HEK293 (cell line): ENCODE results near the gene FGF22.

ENCODE experiments used
- EGR2 ChIP-seq: fragments of 450-650 bp; formaldehyde crosslinking; IDR thresholded peaks from 2 replicates; pipeline ENCODE4 v1.5.1; 2016; ENCODE audit warnings: low read depth, missing biosample characterization, missing genetic modification characterization
- GLIS1 ChIP-seq: fragments of 450-650 bp; formaldehyde crosslinking; IDR thresholded peaks from 2 replicates; pipeline ENCODE4 v1.5.1; 2016; ENCODE audit warnings: missing biosample characterization, missing genetic modification characterization
- GLIS2 ChIP-seq: fragments of 450-650 bp; formaldehyde crosslinking; IDR thresholded peaks from 2 replicates; pipeline ENCODE4 v1.5.1; 2016; ENCODE audit warnings: missing biosample characterization, missing genetic modification characterization
- HIC1 ChIP-seq: fragments of 450-650 bp; formaldehyde crosslinking; IDR thresholded peaks from 2 replicates; pipeline ENCODE4 v1.5.1; 2016; ENCODE audit warnings: missing biosample characterization, missing genetic modification characterization
- KLF16 ChIP-seq: fragments of 450-650 bp; formaldehyde crosslinking; IDR thresholded peaks from 2 replicates; pipeline ENCODE4 v1.5.1; 2017; ENCODE audit warnings: missing biosample characterization, missing genetic modification characterization
- PBX3 ChIP-seq: sonication (generic); formaldehyde crosslinking; IDR thresholded peaks from 2 replicates; pipeline ENCODE4 v1.8.1; 2022; ENCODE audit warnings: mild to moderate bottlenecking, moderate library complexity, missing genetic modification reagents
- SP3 ChIP-seq: fragments of 450-650 bp; formaldehyde crosslinking; IDR thresholded peaks from 2 replicates; pipeline ENCODE4 v1.5.1; 2016; ENCODE audit warnings: missing biosample characterization, missing genetic modification characterization
- SP7 ChIP-seq: fragments of 450-650 bp; formaldehyde crosslinking; IDR thresholded peaks from 2 replicates; pipeline ENCODE4 v1.5.1; 2016; ENCODE audit warnings: missing biosample characterization, missing genetic modification characterization
- ZFP3 ChIP-seq: fragments of 450-650 bp; formaldehyde crosslinking; IDR thresholded peaks from 2 replicates; pipeline ENCODE4 v1.5.1; 2016; ENCODE audit warnings: low read depth, missing biosample characterization, missing genetic modification characterization
- ZIC2 ChIP-seq: fragments of 450-650 bp; formaldehyde crosslinking; IDR thresholded peaks from 2 replicates; pipeline ENCODE4 v1.5.1; 2016; ENCODE audit warnings: missing biosample characterization, missing genetic modification characterization
- ZNF10 ChIP-seq: fragments of 450-650 bp; formaldehyde crosslinking; IDR thresholded peaks from 2 replicates; pipeline ENCODE4 v1.5.1; 2017; ENCODE audit warnings: missing biosample characterization, missing genetic modification characterization
- ZNF175 ChIP-seq: fragments of 450-650 bp; formaldehyde crosslinking; IDR thresholded peaks from 2 replicates; pipeline ENCODE4 v1.5.1; 2016; ENCODE audit warnings: missing biosample characterization, missing genetic modification characterization
- ZNF26 ChIP-seq: fragments of 450-650 bp; formaldehyde crosslinking; IDR thresholded peaks from 2 replicates; pipeline ENCODE4 v1.5.1; 2016; ENCODE audit warnings: missing biosample characterization, missing genetic modification characterization
- ZNF266 ChIP-seq: fragments of 450-650 bp; formaldehyde crosslinking; IDR thresholded peaks from 2 replicates; pipeline ENCODE4 v1.5.1; 2016; ENCODE audit warnings: missing biosample characterization, missing genetic modification characterization, low read depth
- ZNF366 ChIP-seq: fragments of 450-650 bp; formaldehyde crosslinking; conservative IDR thresholded peaks from 2 replicates; pipeline ENCODE4 v1.5.1; 2016; ENCODE audit warnings: missing biosample characterization, missing genetic modification characterization
- ZNF404 ChIP-seq: fragments of 450-650 bp; formaldehyde crosslinking; IDR thresholded peaks from 2 replicates; pipeline ENCODE4 v1.5.1; 2017; ENCODE audit warnings: missing biosample characterization, missing genetic modification characterization
- ZNF473 ChIP-seq: fragments of 450-650 bp; formaldehyde crosslinking; IDR thresholded peaks from 2 replicates; pipeline ENCODE4 v1.5.1; 2017; ENCODE audit warnings: missing biosample characterization, missing genetic modification characterization
- ZNF501 ChIP-seq: fragments of 450-650 bp; formaldehyde crosslinking; IDR thresholded peaks from 2 replicates; pipeline ENCODE4 v1.5.1; 2016; ENCODE audit warnings: missing biosample characterization, missing genetic modification characterization
- ZNF677 ChIP-seq: fragments of 450-650 bp; IDR thresholded peaks from 2 replicates; pipeline ENCODE4 v1.5.0; 2018; ENCODE audit warnings: missing biosample characterization, mild to moderate bottlenecking, missing genetic modification characterization, moderate library complexity
- ZNF768 ChIP-seq: fragments of 450-650 bp; formaldehyde crosslinking; IDR thresholded peaks from 2 replicates; pipeline ENCODE4 v1.5.1; 2018; ENCODE audit warnings: missing biosample characterization, mild to moderate bottlenecking, missing genetic modification characterization
- ZNF777 ChIP-seq: fragments of 450-650 bp; formaldehyde crosslinking; IDR thresholded peaks from 2 replicates; pipeline ENCODE4 v1.5.1; 2017; ENCODE audit warnings: missing biosample characterization, missing genetic modification characterization, borderline replicate concordance
- ZNF830 ChIP-seq: fragments of 450-650 bp; IDR thresholded peaks from 2 replicates; pipeline ENCODE4 v1.5.0; 2018; ENCODE audit warnings: missing biosample characterization, missing genetic modification characterization, low read depth, mild to moderate bottlenecking, moderate library complexity
- ZSCAN23 ChIP-seq: fragments of 450-650 bp; formaldehyde crosslinking; IDR thresholded peaks from 2 replicates; pipeline ENCODE4 v1.5.1; 2016; ENCODE audit warnings: missing biosample characterization, missing genetic modification characterization
- ZSCAN4 ChIP-seq: fragments of 450-650 bp; formaldehyde crosslinking; IDR thresholded peaks from 2 replicates; pipeline ENCODE4 v1.5.1; 2017; ENCODE audit warnings: missing biosample characterization, missing genetic modification characterization
- TF ChIP-seq, protein P1 (sequence below): fragments of 450-650 bp; formaldehyde crosslinking; IDR thresholded peaks from 2 replicates; pipeline ENCODE4 v1.5.1; 2016; ENCODE audit warnings: missing biosample characterization, missing genetic modification characterization
- TF ChIP-seq, protein P2 (sequence below): fragments of 450-650 bp; formaldehyde crosslinking; IDR thresholded peaks from 2 replicates; pipeline ENCODE4 v1.5.1; 2017; ENCODE audit warnings: missing biosample characterization, missing genetic modification characterization
- TF ChIP-seq, protein P3 (sequence below): fragments of 450-650 bp; formaldehyde crosslinking; IDR thresholded peaks from 2 replicates; pipeline ENCODE4 v1.5.1; 2016; ENCODE audit warnings: missing biosample characterization, missing genetic modification characterization
- TF ChIP-seq, protein P4 (sequence below): fragments of 450-650 bp; formaldehyde crosslinking; optimal IDR thresholded peaks from 2 replicates; pipeline ENCODE3; 2016; ENCODE audit warnings: missing biosample characterization, mild to moderate bottlenecking, missing genetic modification characterization

Gene FGF22

DNA sequence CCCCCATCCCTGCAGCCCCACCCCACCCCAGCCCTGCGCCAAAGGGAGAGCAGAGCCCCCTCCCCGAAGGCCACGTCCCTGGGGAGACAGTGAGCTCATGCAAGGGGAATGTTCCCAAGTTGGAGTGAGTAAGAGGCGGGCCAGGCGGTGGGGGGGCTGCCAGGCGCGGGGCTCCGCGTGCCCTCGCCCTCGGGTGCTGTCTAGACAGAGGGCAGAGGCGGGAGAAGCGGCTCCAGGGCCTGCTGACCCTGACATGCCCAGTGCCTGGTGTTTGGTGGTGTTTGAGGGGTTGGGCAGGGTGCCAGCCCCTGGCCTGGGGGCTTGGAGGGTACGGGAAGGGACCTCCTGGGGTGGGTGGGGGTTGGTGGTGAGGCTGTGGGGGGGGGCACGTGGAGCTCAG, 37.5 kb downstream of the FGF22 start (continued):
- TF ChIP-seq, protein P1, sequence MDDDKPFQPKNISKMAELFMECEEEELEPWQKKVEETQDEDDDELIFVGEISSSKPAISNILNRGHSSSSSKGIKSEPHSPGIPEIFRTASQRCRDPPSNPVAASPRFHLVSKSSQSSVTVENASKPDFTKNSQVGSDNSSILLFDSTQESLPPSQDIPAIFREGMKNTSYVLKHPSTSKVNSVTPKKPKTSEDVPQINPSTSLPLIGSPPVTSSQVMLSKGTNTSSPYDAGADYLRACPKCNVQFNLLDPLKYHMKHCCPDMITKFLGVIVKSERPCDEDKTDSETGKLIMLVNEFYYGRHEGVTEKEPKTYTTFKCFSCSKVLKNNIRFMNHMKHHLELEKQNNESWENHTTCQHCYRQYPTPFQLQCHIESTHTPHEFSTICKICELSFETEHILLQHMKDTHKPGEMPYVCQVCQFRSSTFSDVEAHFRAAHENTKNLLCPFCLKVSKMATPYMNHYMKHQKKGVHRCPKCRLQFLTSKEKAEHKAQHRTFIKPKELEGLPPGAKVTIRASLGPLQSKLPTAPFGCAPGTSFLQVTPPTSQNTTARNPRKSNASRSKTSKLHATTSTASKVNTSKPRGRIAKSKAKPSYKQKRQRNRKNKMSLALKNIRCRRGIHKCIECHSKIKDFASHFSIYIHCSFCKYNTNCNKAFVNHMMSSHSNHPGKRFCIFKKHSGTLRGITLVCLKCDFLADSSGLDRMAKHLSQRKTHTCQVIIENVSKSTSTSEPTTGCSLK: no peak
- no peak for TF ChIP-seq ZNF175 (tag by site-specific recombination)
- TF ChIP-seq ZNF768 (tag by site-specific recombination): no peak
- no peak for TF ChIP-seq PBX3 (CRISPR knock-in tag)
- TF ChIP-seq ZSCAN23 (tag by site-specific recombination): no peak
- peak; percentile 24; the same call in 1 of the 2 replicates for TF ChIP-seq ZIC2 (tag by site-specific recombination)
- no peak for TF ChIP-seq ZNF501 (tag by site-specific recombination)
- TF ChIP-seq ZNF404 (tag by site-specific recombination): no peak
- no peak for TF ChIP-seq ZNF366 (tag by site-specific recombination)
- peak; percentile 74 for TF ChIP-seq GLIS1 (tag by site-specific recombination)
- peak; percentile 53; the same call in 1 of the 2 replicates for TF ChIP-seq SP7
- TF ChIP-seq SP3 (tag by site-specific recombination): 0 out of 2 replicates have a peak, but pooled peaks have one; percentile 28
- no peak for TF ChIP-seq ZNF266 (tag by site-specific recombination)
- TF ChIP-seq GLIS2 (tag by site-specific recombination): 0 out of 2 replicates have a peak, but pooled peaks have one; percentile 13
- 0 out of 2 replicates have a peak, but pooled peaks have one; percentile 16 for TF ChIP-seq EGR2 (tag by site-specific recombination)
- no peak for TF ChIP-seq ZNF830
- TF ChIP-seq HIC1: peak; percentile 97
- TF ChIP-seq, protein P2, sequence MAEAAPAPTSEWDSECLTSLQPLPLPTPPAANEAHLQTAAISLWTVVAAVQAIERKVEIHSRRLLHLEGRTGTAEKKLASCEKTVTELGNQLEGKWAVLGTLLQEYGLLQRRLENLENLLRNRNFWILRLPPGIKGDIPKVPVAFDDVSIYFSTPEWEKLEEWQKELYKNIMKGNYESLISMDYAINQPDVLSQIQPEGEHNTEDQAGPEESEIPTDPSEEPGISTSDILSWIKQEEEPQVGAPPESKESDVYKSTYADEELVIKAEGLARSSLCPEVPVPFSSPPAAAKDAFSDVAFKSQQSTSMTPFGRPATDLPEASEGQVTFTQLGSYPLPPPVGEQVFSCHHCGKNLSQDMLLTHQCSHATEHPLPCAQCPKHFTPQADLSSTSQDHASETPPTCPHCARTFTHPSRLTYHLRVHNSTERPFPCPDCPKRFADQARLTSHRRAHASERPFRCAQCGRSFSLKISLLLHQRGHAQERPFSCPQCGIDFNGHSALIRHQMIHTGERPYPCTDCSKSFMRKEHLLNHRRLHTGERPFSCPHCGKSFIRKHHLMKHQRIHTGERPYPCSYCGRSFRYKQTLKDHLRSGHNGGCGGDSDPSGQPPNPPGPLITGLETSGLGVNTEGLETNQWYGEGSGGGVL (tag by site-specific recombination): peak; percentile 56; the same call in 1 of the 2 replicates
- TF ChIP-seq ZNF777 (tag by site-specific recombination): no peak
- no peak for TF ChIP-seq ZNF677 (tag by site-specific recombination)
- TF ChIP-seq ZNF10 (tag by site-specific recombination): no peak
- no peak for TF ChIP-seq ZFP3 (tag by site-specific recombination)
- TF ChIP-seq, protein P3, sequence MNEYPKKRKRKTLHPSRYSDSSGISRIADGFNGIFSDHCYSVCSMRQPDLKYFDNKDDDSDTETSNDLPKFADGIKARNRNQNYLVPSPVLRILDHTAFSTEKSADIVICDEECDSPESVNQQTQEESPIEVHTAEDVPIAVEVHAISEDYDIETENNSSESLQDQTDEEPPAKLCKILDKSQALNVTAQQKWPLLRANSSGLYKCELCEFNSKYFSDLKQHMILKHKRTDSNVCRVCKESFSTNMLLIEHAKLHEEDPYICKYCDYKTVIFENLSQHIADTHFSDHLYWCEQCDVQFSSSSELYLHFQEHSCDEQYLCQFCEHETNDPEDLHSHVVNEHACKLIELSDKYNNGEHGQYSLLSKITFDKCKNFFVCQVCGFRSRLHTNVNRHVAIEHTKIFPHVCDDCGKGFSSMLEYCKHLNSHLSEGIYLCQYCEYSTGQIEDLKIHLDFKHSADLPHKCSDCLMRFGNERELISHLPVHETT (tag by site-specific recombination): no peak
- TF ChIP-seq KLF16 (tag by site-specific recombination): no peak
- no peak for TF ChIP-seq ZSCAN4
- no peak for TF ChIP-seq ZNF26 (tag by site-specific recombination)
- TF ChIP-seq ZNF473 (tag by site-specific recombination): no peak
- TF ChIP-seq, protein P4, sequence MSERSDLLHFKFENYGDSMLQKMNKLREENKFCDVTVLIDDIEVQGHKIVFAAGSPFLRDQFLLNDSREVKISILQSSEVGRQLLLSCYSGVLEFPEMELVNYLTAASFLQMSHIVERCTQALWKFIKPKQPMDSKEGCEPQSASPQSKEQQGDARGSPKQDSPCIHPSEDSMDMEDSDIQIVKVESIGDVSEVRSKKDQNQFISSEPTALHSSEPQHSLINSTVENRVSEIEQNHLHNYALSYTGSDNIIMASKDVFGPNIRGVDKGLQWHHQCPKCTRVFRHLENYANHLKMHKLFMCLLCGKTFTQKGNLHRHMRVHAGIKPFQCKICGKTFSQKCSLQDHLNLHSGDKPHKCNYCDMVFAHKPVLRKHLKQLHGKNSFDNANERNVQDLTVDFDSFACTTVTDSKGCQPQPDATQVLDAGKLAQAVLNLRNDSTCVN (tag by site-specific recombination): peak; percentile 49
